Neural crest cell (in vitro differentiated cells): ENCODE results near the gene NEB. TPM values are rescaled to one million over a fixed set of nuclear protein-coding genes. Genes with fewer than 3 reads are reported as not detected.
A peak's percentile ranks its signal among the peaks of the same experiment; 100 is the strongest.

ENCODE experiments used
- DNase-seq: peaks from one replicate; pipeline ENCODE4 v3.0.0; 2021; ENCODE audit warnings: low read depth, mixed read lengths, low spot score
- H3K27ac Mint-ChIP-seq: one replicate; pipeline ENCODE4 v1.8.0; 2021; ENCODE audit warnings: mild to moderate bottlenecking, mixed read lengths; ENCODE audit not compliant: unreplicated experiment
- H3K27me3 Mint-ChIP-seq: 2 replicates; pipeline ENCODE4 v1.8.0; 2021; ENCODE audit warnings: low read depth, mild to moderate bottlenecking, mixed read lengths
- H3K36me3 Mint-ChIP-seq: 2 replicates; pipeline ENCODE4 v1.8.0; 2021; ENCODE audit warnings: low read depth, mild to moderate bottlenecking, mixed read lengths
- H3K4me1 Mint-ChIP-seq: 2 replicates; pipeline ENCODE4 v1.8.0; 2021; ENCODE audit warnings: mixed read lengths
- H3K4me3 Mint-ChIP-seq: one replicate; pipeline ENCODE4 v1.8.0; 2021; ENCODE audit warnings: mild to moderate bottlenecking, mixed read lengths
- H3K9me3 Mint-ChIP-seq: 2 replicates; pipeline ENCODE4 v1.8.0; 2021; ENCODE audit warnings: mixed read lengths
- total RNA-seq: library from RNA; stranded (reverse); gene quantifications from 2 replicates; pipeline ENCODE4 v1.2.1, GENCODE V29; 2021
- TF ChIP-seq, protein P1 (sequence below): fragments of 200-600 bp; sonication (generic); conservative IDR thresholded peaks from 2 replicates; pipeline ENCODE4 v1.5.0; 2021; ENCODE audit warnings: antibody characterized with exemption, mild to moderate bottlenecking

Gene NEB
- total RNA-seq, 1 donor from 2014 or later = 0.77 TPM

DNA sequence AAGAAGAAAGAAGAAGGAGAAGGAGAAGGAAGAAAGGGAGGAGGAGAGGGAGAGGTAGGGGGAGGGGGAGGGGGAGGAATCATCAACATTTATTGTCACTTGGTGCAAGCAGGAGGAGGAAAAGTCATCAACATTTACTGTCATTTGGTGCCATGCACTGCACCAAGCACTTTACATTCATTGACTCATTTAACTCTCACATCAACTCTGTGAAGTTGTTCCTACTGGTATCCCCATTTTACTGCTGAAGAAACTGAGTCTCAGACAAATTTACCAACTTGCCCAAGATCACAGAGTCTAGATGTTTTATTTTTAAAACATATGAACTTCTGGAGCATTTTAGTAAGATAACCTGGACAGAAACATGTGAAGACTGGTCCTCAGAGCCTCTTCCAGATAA lies 46.7 kb upstream of the NEB start:
- no peak overlapping the region for H3K27ac Mint-ChIP-seq
- peaks cover 3% of the 10 kb centered on the region for H3K9me3 Mint-ChIP-seq
- no peak overlapping the region for H3K4me3 Mint-ChIP-seq
- peaks cover 54% of the 10 kb centered on the region for H3K36me3 Mint-ChIP-seq
- TF ChIP-seq, protein P1, sequence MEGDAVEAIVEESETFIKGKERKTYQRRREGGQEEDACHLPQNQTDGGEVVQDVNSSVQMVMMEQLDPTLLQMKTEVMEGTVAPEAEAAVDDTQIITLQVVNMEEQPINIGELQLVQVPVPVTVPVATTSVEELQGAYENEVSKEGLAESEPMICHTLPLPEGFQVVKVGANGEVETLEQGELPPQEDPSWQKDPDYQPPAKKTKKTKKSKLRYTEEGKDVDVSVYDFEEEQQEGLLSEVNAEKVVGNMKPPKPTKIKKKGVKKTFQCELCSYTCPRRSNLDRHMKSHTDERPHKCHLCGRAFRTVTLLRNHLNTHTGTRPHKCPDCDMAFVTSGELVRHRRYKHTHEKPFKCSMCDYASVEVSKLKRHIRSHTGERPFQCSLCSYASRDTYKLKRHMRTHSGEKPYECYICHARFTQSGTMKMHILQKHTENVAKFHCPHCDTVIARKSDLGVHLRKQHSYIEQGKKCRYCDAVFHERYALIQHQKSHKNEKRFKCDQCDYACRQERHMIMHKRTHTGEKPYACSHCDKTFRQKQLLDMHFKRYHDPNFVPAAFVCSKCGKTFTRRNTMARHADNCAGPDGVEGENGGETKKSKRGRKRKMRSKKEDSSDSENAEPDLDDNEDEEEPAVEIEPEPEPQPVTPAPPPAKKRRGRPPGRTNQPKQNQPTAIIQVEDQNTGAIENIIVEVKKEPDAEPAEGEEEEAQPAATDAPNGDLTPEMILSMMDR = no peak
- DNase-seq = no peak
- peaks cover 6% of the 10 kb centered on the region for H3K4me1 Mint-ChIP-seq
- no peaks in the 10 kb centered on the region for H3K27me3 Mint-ChIP-seq

DNA sequence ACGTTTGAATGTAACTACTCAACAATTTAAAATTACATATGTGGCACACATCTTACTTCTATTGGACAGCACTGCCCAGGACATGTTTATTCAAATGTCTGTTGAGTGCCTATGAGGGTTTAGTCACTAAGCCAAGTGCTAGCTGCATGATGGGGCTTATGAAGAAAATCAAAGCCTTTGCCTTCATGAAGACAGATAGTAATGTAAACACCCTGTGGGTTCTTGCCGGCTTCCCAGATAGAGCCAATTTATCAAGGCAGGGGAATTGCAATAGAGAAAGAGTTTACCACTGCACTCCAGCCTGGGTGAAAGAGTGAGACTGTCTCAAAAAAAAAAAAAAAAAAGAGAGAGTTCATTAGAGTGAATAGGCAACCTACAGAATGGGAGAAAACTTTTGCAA lies 43.7 kb upstream of the NEB start:
- Mint-ChIP-seq H3K27ac (no peak overlapping the region), H3K9me3 (peaks cover 3% of the 10 kb centered on the region), H3K27me3 (no peaks in the 10 kb centered on the region), H3K4me1 (no peaks in the 10 kb centered on the region), H3K36me3 (peaks cover 43% of the 10 kb centered on the region), H3K4me3 (no peak overlapping the region)
- TF ChIP-seq, protein P1 = no peak
- DNase-seq = no peak

DNA sequence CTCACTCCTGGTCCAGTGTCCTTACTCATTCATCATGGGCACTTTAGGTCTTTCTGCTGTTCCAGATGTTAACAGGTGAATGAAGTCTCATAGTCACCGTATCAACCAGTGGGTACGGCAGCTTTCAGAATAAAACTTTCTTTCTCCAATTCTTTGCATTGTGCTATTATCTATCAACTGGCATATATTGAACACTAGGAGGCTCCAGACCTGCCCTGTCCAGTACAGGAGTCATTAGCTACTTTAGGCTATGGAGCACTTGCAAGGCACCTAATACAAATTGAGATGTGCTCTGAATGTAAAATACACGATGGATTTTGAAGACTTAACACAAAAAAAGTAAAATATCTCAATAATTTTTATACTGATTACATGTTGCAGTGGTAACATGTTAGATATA lies 43.2 kb upstream of the NEB start:
- Mint-ChIP-seq H3K27ac (no peak overlapping the region), H3K27me3 (no peaks in the 10 kb centered on the region), H3K4me3 (no peak overlapping the region), H3K36me3 (peaks cover 40% of the 10 kb centered on the region), H3K4me1 (no peaks in the 10 kb centered on the region), H3K9me3 (peaks cover 3% of the 10 kb centered on the region)
- TF ChIP-seq, protein P1 = peak; percentile 40
- no peak for DNase-seq

DNA sequence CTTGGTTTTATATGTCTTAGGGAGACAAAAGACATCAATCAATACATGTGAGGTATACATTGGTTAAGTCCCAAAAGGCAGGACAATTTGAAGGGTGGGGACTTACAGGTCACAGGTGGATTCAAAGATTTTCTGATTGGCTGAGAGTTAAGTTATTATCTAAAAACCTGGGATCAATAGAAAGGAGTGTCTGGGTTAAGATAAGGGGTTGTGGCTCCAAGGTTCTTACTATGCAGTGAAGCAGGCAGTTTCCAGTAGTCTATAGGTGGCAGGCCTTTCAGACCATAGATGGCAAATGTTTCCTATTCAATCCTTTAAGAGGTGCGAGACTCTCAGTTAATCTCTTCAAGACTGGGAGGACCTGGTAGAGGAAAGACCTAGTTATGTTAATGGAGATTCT lies 42.1 kb upstream of the NEB start:
- TF ChIP-seq, protein P1 = no peak
- H3K4me1 Mint-ChIP-seq = no peaks in the 10 kb centered on the region
- no peak for DNase-seq
- H3K4me3 Mint-ChIP-seq = no peak overlapping the region
- H3K27me3 Mint-ChIP-seq = no peaks in the 10 kb centered on the region
- peaks cover 37% of the 10 kb centered on the region for H3K36me3 Mint-ChIP-seq
- H3K27ac Mint-ChIP-seq = no peak overlapping the region
- H3K9me3 Mint-ChIP-seq = peaks cover 3% of the 10 kb centered on the region

DNA sequence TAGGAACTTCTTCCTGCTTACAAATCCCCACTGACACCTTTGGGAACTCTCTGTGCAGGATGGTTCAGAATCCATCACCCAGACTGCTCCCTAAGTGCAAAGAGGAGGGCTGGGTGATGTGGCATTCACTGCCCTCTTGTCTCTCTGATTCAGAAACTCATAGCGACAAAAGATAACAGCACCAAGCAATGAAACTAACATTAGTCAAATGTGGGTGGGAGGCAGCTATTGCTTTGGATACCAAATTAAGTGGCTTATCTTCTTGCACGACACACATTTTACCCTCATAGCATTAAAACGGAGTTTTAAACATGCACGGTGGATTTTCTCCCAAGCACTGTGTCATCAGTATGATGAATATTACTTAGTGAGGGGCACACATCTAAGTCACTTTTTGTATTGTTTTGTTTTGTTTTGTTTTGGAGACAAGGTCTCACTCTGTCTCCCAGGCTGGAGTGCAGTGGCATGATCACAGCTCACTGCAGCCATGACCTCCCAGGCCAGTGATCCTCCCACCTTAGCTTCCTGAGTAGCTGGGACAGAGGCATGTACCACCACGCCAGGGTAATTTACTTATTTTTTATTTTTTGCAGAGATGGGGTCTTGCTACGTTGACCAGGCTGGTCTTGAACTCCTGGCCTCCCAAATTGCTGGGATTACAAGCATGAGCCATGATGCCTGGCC lies 40.9 kb upstream of the NEB start:
- TF ChIP-seq, protein P1 = no peak
- Mint-ChIP-seq H3K4me1 (no peaks in the 10 kb centered on the region), H3K27ac (no peak overlapping the region), H3K36me3 (peaks cover 37% of the 10 kb centered on the region), H3K4me3 (no peak overlapping the region), H3K27me3 (no peaks in the 10 kb centered on the region), H3K9me3 (peaks cover 3% of the 10 kb centered on the region)
- DNase-seq = no peak
